AG10803 (cell line): ENCODE measurements around the gene LYRM1.

ENCODE experiments used
- DNase-seq: peaks from one replicate; pipeline ENCODE4 v3.0.0; 2010; ENCODE audit warnings: low read depth
- H3K4me3 ChIP-seq: 2 replicates; pipeline ENCODE4 v1.5.1; 2011; ENCODE audit warnings: mild to moderate bottlenecking, low read length, control low read depth
- TF ChIP-seq, protein P1 (sequence below): conservative IDR thresholded peaks from 2 replicates; pipeline ENCODE4 v1.5.1; 2011; ENCODE audit warnings: mild to moderate bottlenecking, low read length, control low read depth, inconsistent platforms

LYRM1 gene

DNA sequence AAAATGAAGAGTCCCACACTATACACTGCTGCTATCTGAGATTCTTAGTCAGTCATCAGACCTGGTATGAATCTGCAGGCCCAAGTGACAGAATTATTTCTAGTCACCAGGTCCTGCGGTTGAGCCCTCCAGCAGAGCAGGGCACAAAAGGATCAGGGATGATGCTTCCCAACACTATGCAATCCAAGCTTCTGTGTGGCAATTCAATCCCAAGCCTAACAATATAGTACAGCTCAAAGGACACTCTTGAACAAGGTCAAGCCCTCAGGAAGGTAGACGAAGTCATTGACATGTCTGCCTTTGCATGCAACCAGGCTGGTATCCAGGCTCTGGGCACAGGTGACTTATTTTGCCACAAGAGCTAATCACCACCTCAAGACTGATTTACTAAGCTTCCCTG lies 6.2 kb upstream of the LYRM1 start:
- DNase-seq: no peak
- TF ChIP-seq, protein P1, sequence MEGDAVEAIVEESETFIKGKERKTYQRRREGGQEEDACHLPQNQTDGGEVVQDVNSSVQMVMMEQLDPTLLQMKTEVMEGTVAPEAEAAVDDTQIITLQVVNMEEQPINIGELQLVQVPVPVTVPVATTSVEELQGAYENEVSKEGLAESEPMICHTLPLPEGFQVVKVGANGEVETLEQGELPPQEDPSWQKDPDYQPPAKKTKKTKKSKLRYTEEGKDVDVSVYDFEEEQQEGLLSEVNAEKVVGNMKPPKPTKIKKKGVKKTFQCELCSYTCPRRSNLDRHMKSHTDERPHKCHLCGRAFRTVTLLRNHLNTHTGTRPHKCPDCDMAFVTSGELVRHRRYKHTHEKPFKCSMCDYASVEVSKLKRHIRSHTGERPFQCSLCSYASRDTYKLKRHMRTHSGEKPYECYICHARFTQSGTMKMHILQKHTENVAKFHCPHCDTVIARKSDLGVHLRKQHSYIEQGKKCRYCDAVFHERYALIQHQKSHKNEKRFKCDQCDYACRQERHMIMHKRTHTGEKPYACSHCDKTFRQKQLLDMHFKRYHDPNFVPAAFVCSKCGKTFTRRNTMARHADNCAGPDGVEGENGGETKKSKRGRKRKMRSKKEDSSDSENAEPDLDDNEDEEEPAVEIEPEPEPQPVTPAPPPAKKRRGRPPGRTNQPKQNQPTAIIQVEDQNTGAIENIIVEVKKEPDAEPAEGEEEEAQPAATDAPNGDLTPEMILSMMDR: no peak
- H3K4me3 ChIP-seq: no peak overlapping the region

DNA sequence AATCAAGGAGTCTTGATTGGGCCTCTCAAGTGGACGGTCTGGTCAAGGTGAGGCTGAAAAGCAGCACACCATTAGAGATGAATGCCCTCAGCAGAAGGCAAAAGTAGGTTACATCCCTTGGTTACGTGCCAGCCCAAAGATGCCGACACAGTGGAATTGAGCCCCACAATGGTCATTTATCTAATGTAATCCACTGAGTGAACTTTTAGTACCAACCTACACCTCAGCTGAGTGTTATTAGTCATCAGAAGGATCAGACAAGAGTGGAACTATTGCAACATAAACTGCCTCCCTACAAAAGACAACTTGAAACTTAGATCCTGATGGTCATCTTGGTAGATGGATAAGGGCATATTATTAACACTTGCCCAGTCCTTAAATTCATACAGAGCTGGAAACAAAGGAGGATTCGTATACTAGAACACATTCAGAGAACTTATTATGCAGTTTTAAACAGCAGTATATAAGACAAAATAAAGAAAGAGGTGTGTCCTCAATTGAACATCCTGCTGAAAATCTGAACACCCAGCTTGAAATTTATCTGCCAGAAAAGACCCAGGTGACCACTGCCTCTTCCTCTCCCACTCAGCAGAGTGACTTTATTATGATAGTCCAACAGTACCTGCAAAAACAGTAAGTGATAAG lies 3.2 kb upstream of the LYRM1 start:
- TF ChIP-seq, protein P1: no peak
- DNase-seq: peak; percentile 47
- no peak overlapping the region for H3K4me3 ChIP-seq

DNA sequence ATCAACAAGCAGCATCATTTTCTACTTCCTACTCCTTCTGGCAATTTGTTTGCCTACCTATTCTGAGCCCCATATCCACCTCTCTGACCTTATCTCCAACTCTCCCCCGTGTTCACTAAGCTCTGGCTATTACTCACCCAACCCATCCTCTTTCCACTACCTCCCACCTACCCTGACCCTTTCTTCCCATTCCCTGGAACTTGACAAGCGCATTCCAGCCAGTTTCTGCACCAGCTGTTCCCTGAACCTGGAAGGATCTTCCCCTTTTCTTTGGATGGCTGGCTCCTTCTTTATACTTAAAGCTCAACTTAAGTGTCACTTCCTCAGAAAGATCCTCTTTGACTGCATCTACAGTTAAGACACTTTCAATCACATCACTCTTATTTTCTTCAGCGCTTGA lies 2.6 kb upstream of the LYRM1 start:
- no peak overlapping the region for H3K4me3 ChIP-seq
- no peak for DNase-seq
- TF ChIP-seq, protein P1: no peak

DNA sequence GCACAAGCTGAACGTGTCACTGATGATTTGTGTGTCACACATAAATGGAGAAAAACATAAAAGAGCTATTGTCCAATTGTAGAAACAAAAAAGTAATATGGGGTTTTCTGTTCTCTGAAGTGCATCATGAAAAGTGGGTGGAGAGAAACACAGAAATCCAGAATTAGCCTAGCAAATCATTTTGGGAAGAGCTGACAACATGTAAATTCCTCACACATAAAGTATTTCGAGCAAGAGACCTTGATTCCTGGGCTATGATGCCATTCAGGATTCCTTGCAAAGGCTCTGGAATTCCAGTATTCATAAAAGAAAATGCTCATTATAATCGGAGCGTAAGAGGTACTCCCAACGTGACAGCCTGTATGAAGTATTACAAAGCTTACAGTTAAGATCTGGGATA lies 1.5 kb upstream of the LYRM1 start:
- H3K4me3 ChIP-seq: peak overlapping the region; percentile 98
- TF ChIP-seq, protein P1: no peak

DNA sequence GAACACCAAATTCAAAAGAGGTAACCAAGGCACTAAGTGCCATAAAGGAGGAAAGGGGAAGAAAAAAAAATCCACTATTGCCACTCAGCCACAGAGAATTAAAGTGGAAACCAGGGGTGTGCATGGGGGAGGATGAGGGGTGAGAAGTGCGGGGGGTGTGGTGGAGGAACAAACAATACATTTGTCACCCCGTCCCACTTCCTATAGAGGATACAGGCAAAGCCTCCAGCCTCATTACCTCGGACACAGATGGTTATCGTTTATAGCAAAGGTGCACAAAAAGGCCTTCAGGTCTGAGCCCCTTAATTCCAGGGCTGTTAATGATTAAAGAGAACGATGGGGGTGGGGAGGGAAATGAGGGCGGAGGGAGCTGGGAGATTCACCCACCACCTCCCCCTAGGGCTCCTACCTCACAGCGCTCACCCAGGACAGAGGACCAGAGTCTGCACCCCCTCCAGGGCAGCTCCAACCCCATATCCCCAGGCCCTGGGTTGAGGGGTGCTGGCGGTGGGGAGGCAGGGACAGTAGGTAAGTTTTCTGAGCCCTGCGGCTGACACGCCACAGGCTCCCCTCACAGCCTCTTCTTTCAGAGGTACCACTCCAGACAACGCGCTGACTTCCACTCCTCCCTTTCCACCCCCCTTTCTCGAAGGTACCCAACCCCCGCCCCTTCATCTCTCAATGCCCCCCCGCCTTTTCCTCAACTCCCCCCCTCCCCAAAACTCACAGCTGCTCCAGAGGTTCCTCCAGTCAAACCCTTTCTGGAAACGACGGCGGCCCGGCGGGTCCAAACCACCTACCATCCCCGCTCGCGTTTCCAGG lies 883 bp upstream of the LYRM1 start:
- peak overlapping the region; percentile 98 for H3K4me3 ChIP-seq
- TF ChIP-seq, protein P1: no peak
- no peak for DNase-seq

More for the DNA sequence above, 1.5 kb upstream of the LYRM1 start:
- DNase-seq: peak; percentile 90

DNA sequence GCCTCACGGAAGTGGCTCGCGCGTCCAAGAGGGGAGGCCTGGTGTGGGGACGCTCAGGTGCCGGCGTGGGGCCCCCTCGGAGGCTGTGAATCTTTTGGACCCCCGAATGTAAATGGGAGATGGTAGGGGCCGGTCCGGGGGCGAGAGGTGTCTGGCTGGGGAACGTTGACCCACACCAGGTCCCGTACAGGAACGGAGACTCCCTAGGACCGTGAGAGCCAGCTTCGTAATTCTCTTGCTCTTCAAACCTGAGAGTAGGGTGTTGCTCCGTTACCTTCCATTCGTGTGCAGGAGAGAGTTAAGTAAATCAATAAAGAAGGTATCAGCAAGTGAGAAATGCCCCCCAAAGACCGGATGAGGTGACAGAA lies 481 bp downstream of the LYRM1 start:
- no peak for DNase-seq

More for the DNA sequence above, 481 bp downstream of the LYRM1 start:
- TF ChIP-seq, protein P1: no peak
- peak overlapping the region; percentile 98 for H3K4me3 ChIP-seq
